ENCODE data around the gene ANO9.

The ANO9 gene

GRCh38 chr11:457111-457760 lies 15.4 kb upstream of the ANO9 start:
- no peak overlapping the region for H3K4me3 ChIP-seq
- no peak for DNase-seq (ENCODE audit: low read depth, low spot score)
- H3K9me3 ChIP-seq (ENCODE audit: low read depth, low read length) = no peaks in the 10 kb centered on the region
- H3K9ac ChIP-seq (ENCODE audit: insufficient read length) = no peak overlapping the region
- no peak overlapping the region for H3K27ac ChIP-seq
- no peak for TF ChIP-seq FOXP2 (optimal IDR thresholded peaks at IDR 0.05; ENCODE audit: control extremely low read depth, extremely low read length, insufficient read depth)
- no peak for TF ChIP-seq POLR2AphosphoS5 (IDR thresholded peaks at IDR 0.05; ENCODE audit: borderline replicate concordance, low read depth, low read length)
- no peak for TF ChIP-seq EZH2 (IDR thresholded peaks at IDR 0.05)
- H3K36me3 ChIP-seq (ENCODE audit: insufficient read depth, low read length) = peaks cover 13% of the 10 kb centered on the region; the same call in 1 of the 2 replicates

GRCh38 chr11:456533-456932 lies 14.7 kb upstream of the ANO9 start:
- Histone ChIP-seq H3K9me3 (ENCODE audit: low read depth, low read length) (no peaks in the 10 kb centered on the region), H3K4me3 (no peak overlapping the region), H3K36me3 (ENCODE audit: insufficient read depth, low read length) (peaks cover 13% of the 10 kb centered on the region; the same call in 1 of the 2 replicates), H3K9ac (ENCODE audit: insufficient read length) (no peak overlapping the region), H3K27ac (no peak overlapping the region)
- no peak for DNase-seq (ENCODE audit: low read depth, low spot score)
- TF ChIP-seq POLR2AphosphoS5 (IDR thresholded peaks at IDR 0.05; ENCODE audit: borderline replicate concordance, low read depth, low read length) (no peak), EZH2 (IDR thresholded peaks at IDR 0.05) (no peak), FOXP2 (optimal IDR thresholded peaks at IDR 0.05; ENCODE audit: control extremely low read depth, extremely low read length, insufficient read depth) (no peak)

- H3K9ac ChIP-seq (ENCODE audit: insufficient read length) = no peak overlapping the region
- H3K36me3 ChIP-seq (ENCODE audit: insufficient read depth, low read length) = peaks cover 13% of the 10 kb centered on the region; the same call in 1 of the 2 replicates
- DNase-seq (ENCODE audit: low read depth, low spot score) = no peak
- no peak overlapping the region for H3K4me3 ChIP-seq
- H3K27ac ChIP-seq = no peak overlapping the region
- no peaks in the 10 kb centered on the region for H3K9me3 ChIP-seq (ENCODE audit: low read depth, low read length)
- no peak for TF ChIP-seq EZH2 (IDR thresholded peaks at IDR 0.05)
- no peak for TF ChIP-seq FOXP2 (optimal IDR thresholded peaks at IDR 0.05; ENCODE audit: control extremely low read depth, extremely low read length, insufficient read depth)
- TF ChIP-seq POLR2AphosphoS5 (IDR thresholded peaks at IDR 0.05; ENCODE audit: borderline replicate concordance, low read depth, low read length) = no peak
Observed at GRCh38 chr11:455566-456147, 13.8 kb upstream of the ANO9 start.

GRCh38 chr11:454801-455565 lies 13.2 kb upstream of the ANO9 start:
- Histone ChIP-seq H3K9me3 (ENCODE audit: low read depth, low read length) (no peaks in the 10 kb centered on the region), H3K36me3 (ENCODE audit: insufficient read depth, low read length) (peaks cover 13% of the 10 kb centered on the region; the same call in 1 of the 2 replicates), H3K4me3 (no peak overlapping the region), H3K27ac (no peak overlapping the region), H3K9ac (ENCODE audit: insufficient read length) (no peak overlapping the region)
- TF ChIP-seq FOXP2 (optimal IDR thresholded peaks at IDR 0.05; ENCODE audit: control extremely low read depth, extremely low read length, insufficient read depth) = no peak
- no peak for TF ChIP-seq POLR2AphosphoS5 (IDR thresholded peaks at IDR 0.05; ENCODE audit: borderline replicate concordance, low read depth, low read length)
- no peak for TF ChIP-seq EZH2 (IDR thresholded peaks at IDR 0.05)
- no peak for DNase-seq (ENCODE audit: low read depth, low spot score)

- H3K36me3 ChIP-seq (ENCODE audit: insufficient read depth, low read length) = peaks cover 13% of the 10 kb centered on the region; the same call in 1 of the 2 replicates
- no peaks in the 10 kb centered on the region for H3K9me3 ChIP-seq (ENCODE audit: low read depth, low read length)
- TF ChIP-seq POLR2AphosphoS5 (IDR thresholded peaks at IDR 0.05; ENCODE audit: borderline replicate concordance, low read depth, low read length) (no peak), EZH2 (IDR thresholded peaks at IDR 0.05) (no peak)
- no peak overlapping the region for H3K27ac ChIP-seq
- H3K9ac ChIP-seq (ENCODE audit: insufficient read length) = no peak overlapping the region
- H3K4me3 ChIP-seq = no peak overlapping the region
- no peak for DNase-seq (ENCODE audit: low read depth, low spot score)
Observed at GRCh38 chr11:454043-454442, 12.2 kb upstream of the ANO9 start.

GRCh38 chr11:453564-453963 lies 11.8 kb upstream of the ANO9 start:
- Histone ChIP-seq H3K27ac (no peak overlapping the region), H3K36me3 (ENCODE audit: insufficient read depth, low read length) (peaks cover 13% of the 10 kb centered on the region; the same call in 1 of the 2 replicates), H3K4me3 (no peak overlapping the region), H3K9me3 (ENCODE audit: low read depth, low read length) (no peaks in the 10 kb centered on the region), H3K9ac (ENCODE audit: insufficient read length) (no peak overlapping the region)
- DNase-seq (ENCODE audit: low read depth, low spot score) = no peak
- TF ChIP-seq POLR2AphosphoS5 (IDR thresholded peaks at IDR 0.05; ENCODE audit: borderline replicate concordance, low read depth, low read length) (no peak), EZH2 (IDR thresholded peaks at IDR 0.05) (no peak), FOXP2 (optimal IDR thresholded peaks at IDR 0.05; ENCODE audit: control extremely low read depth, extremely low read length, insufficient read depth) (no peak)

GRCh38 chr11:452916-453527 lies 11.2 kb upstream of the ANO9 start:
- H3K36me3 ChIP-seq (ENCODE audit: insufficient read depth, low read length) = peaks cover 13% of the 10 kb centered on the region; the same call in 1 of the 2 replicates
- H3K9me3 ChIP-seq (ENCODE audit: low read depth, low read length) = no peaks in the 10 kb centered on the region
- TF ChIP-seq FOXP2 (optimal IDR thresholded peaks at IDR 0.05; ENCODE audit: control extremely low read depth, extremely low read length, insufficient read depth) (no peak), EZH2 (IDR thresholded peaks at IDR 0.05) (no peak), POLR2AphosphoS5 (IDR thresholded peaks at IDR 0.05; ENCODE audit: borderline replicate concordance, low read depth, low read length) (no peak)
- H3K4me3 ChIP-seq = no peak overlapping the region
- DNase-seq (ENCODE audit: low read depth, low spot score) = no peak
- no peak overlapping the region for H3K9ac ChIP-seq (ENCODE audit: insufficient read length)
- no peak overlapping the region for H3K27ac ChIP-seq

- Histone ChIP-seq H3K9me3 (ENCODE audit: low read depth, low read length) (no peaks in the 10 kb centered on the region), H3K27ac (no peak overlapping the region), H3K36me3 (ENCODE audit: insufficient read depth, low read length) (peaks cover 13% of the 10 kb centered on the region; the same call in 1 of the 2 replicates), H3K9ac (ENCODE audit: insufficient read length) (no peak overlapping the region), H3K4me3 (no peak overlapping the region)
- TF ChIP-seq EZH2 (IDR thresholded peaks at IDR 0.05) (no peak), POLR2AphosphoS5 (IDR thresholded peaks at IDR 0.05; ENCODE audit: borderline replicate concordance, low read depth, low read length) (no peak)
- DNase-seq (ENCODE audit: low read depth, low spot score) = no peak
Observed at GRCh38 chr11:452203-452744, 10.5 kb upstream of the ANO9 start.

Data from SK-N-MC (cell line).